Endodermal cell (in vitro differentiated cells): ENCODE data around the gene TNP2. TPM values are rescaled to one million over a fixed set of nuclear protein-coding genes. Genes with fewer than 3 reads are reported as not detected.

Source experiments
- DNase-seq: peaks from one replicate; pipeline ENCODE4 v3.0.0-alpha.2; 2017
- H3K27ac ChIP-seq: 2 replicates; pipeline ENCODE4 v1.5.1; 2013; ENCODE audit warnings: mild to moderate bottlenecking, low read depth, low read length, moderate library complexity
- H3K27me3 ChIP-seq: 2 replicates; pipeline ENCODE4 v1.6.1; 2013; ENCODE audit warnings: mild to moderate bottlenecking, low read length, moderate library complexity; ENCODE audit not compliant: insufficient read depth, control insufficient read depth, poor library complexity, severe bottlenecking
- H3K36me3 ChIP-seq: 2 replicates; pipeline ENCODE4 v1.7.0; 2013; ENCODE audit warnings: mild to moderate bottlenecking, low read length, moderate library complexity; ENCODE audit not compliant: control insufficient read depth, insufficient read depth
- H3K4me1 ChIP-seq: one replicate; pipeline ENCODE4 v1.7.0; 2013; ENCODE audit warnings: low read length; ENCODE audit not compliant: control insufficient read depth, insufficient read depth
- H3K4me3 ChIP-seq: 2 replicates; pipeline ENCODE4 v1.5.1; 2013; ENCODE audit warnings: mild to moderate bottlenecking, low read length, moderate library complexity
- H3K9ac ChIP-seq: 2 replicates; pipeline ENCODE4 v1.6.1; 2013; ENCODE audit warnings: mild to moderate bottlenecking, low read length, moderate library complexity; ENCODE audit not compliant: poor library complexity, severe bottlenecking; ENCODE audit errors: extremely low read depth
- H3K9me3 ChIP-seq: 2 replicates; pipeline ENCODE4 v1.6.1; 2013; ENCODE audit warnings: mild to moderate bottlenecking, low read length, moderate library complexity; ENCODE audit not compliant: control insufficient read depth
- H3K27ac Mint-ChIP-seq: 2 replicates; pipeline ENCODE4 v1.8.0; 2020; ENCODE audit warnings: mixed read lengths
- H3K27me3 Mint-ChIP-seq: 2 replicates; pipeline ENCODE4 v1.8.0; 2021; ENCODE audit warnings: mild to moderate bottlenecking, mixed read lengths; ENCODE audit not compliant: insufficient read depth
- H3K36me3 Mint-ChIP-seq: 2 replicates; pipeline ENCODE4 v1.8.0; 2020; ENCODE audit warnings: low read depth, mixed read lengths
- H3K4me1 Mint-ChIP-seq: 2 replicates; pipeline ENCODE4 v1.8.0; 2020; ENCODE audit warnings: mixed read lengths
- H3K4me3 Mint-ChIP-seq: 2 replicates; pipeline ENCODE4 v1.8.0; 2020; ENCODE audit warnings: mild to moderate bottlenecking, moderate library complexity, mixed read lengths
- H3K9me3 Mint-ChIP-seq: 2 replicates; pipeline ENCODE4 v1.8.0; 2020; ENCODE audit warnings: mild to moderate bottlenecking, mixed read lengths
- CTCF ChIP-seq: fragments of 200-600 bp; sonication (generic); conservative IDR thresholded peaks from 2 replicates; pipeline ENCODE4 v1.5.0; 2021; ENCODE audit warnings: antibody characterized with exemption, mild to moderate bottlenecking
- WGBS, 2 experiments: methylation state at CpG; one replicate each; pipeline versions ENCODE4 v1.1.5 to v1.1.7; 2013; ENCODE audit warnings: missing lambda C conversion rate in 2 of 2, mixed read lengths in 1 of 2; ENCODE audit not compliant: insufficient coverage in 1 of 2, insufficient read length in 1 of 2; 5-methylcytosine and 5-hydroxymethylcytosine counted together
- total RNA-seq, 2 donors: library from RNA; stranded (reverse); fragmentation: NEBNext Ultra II Directional in 1 of 2; extraction: Animal tissue kit (Norgen Biotek cat#: 25700) in 1 of 2; gene quantifications; 2 replicates in 1 of 2; 3 replicates in 1 of 2; pipeline ENCODE4 v1.2.1, GENCODE V29; 2021

TNP2 gene
- total RNA-seq, 2 donors from 2014 or later, result not detected

GRCh38 chr16:11276143-11276895 lies 7.2 kb upstream of the TNP2 start, which contains the start of gene PRM2:
Gene PRM2, minus strand, starts transcription at chr16:11276480. Its CDS starts 110 bp downstream, at chr16:11276370.
- no peak within 1 kb of the TSS for H3K4me3 ChIP-seq
- no peaks in the 10 kb centered on the region for H3K36me3 Mint-ChIP-seq
- no peak within 1 kb of the TSS for H3K27ac Mint-ChIP-seq
- H3K9ac ChIP-seq, result no peak within 1 kb of the TSS
- WGBS, 2 experiments, result 93 to 94% methylated on average over 14 to 26 of the region's 26 CpGs
- peaks cover 5% of the 10 kb centered on the region for H3K4me1 Mint-ChIP-seq
- H3K27me3 Mint-ChIP-seq, result peaks cover 2% of the 10 kb centered on the region
- H3K27me3 ChIP-seq, result no peaks in the 10 kb centered on the region
- H3K36me3 ChIP-seq, result no peaks in the 10 kb centered on the region
- no peaks in the 10 kb centered on the region for H3K9me3 ChIP-seq
- no peaks in the 10 kb centered on the region for H3K4me1 ChIP-seq
- no peaks in the 10 kb centered on the region for H3K9me3 Mint-ChIP-seq
- DNase-seq, result no peak
- TF ChIP-seq CTCF, result no peak
- H3K27ac ChIP-seq, result no peak within 1 kb of the TSS
- H3K4me3 Mint-ChIP-seq, result no peak within 1 kb of the TSS

GRCh38 chr16:11274964-11275363 lies 5.8 kb upstream of the TNP2 start:
- H3K9me3 ChIP-seq, result no peaks in the 10 kb centered on the region
- no peaks in the 10 kb centered on the region for H3K4me1 ChIP-seq
- no peaks in the 10 kb centered on the region for H3K27me3 ChIP-seq
- 94 to 100% methylated on average over 4 to 7 of the region's 7 CpGs for WGBS, 2 experiments
- Mint-ChIP-seq H3K9me3 (no peaks in the 10 kb centered on the region), H3K4me3 (no peak overlapping the region), H3K4me1 (no peaks in the 10 kb centered on the region), H3K27me3 (peaks cover 2% of the 10 kb centered on the region), H3K27ac (no peak overlapping the region), H3K36me3 (no peaks in the 10 kb centered on the region)
- H3K27ac ChIP-seq, result no peak overlapping the region
- H3K9ac ChIP-seq, result no peak overlapping the region
- no peak for TF ChIP-seq CTCF
- no peaks in the 10 kb centered on the region for H3K36me3 ChIP-seq
- no peak for DNase-seq
- H3K4me3 ChIP-seq, result no peak overlapping the region

- no peaks in the 10 kb centered on the region for H3K4me1 Mint-ChIP-seq
- H3K4me3 Mint-ChIP-seq, result no peak overlapping the region
- Histone ChIP-seq H3K9me3 (no peaks in the 10 kb centered on the region), H3K9ac (no peak overlapping the region), H3K4me1 (no peaks in the 10 kb centered on the region), H3K27me3 (no peaks in the 10 kb centered on the region), H3K36me3 (no peaks in the 10 kb centered on the region), H3K4me3 (no peak overlapping the region), H3K27ac (peak overlapping the region; percentile 93)
- H3K27ac Mint-ChIP-seq, result no peak overlapping the region
- peaks cover 2% of the 10 kb centered on the region for H3K27me3 Mint-ChIP-seq
- WGBS, 2 experiments, result 59 to 86% methylated on average over 2 to 3 of the region's 3 CpGs
- no peak for TF ChIP-seq CTCF
- no peak for DNase-seq
- H3K9me3 Mint-ChIP-seq, result no peaks in the 10 kb centered on the region
- no peaks in the 10 kb centered on the region for H3K36me3 Mint-ChIP-seq
Measured at GRCh38 chr16:11273721-11274324, 4.7 kb upstream of the TNP2 start.
